NCI-H345 (cell line): ENCODE measurements around the gene RASSF10.

Experiments used
- DNase-seq: peaks from one replicate; lab custom pipeline; 2025; lab: John Stamatoyannopoulos, UW

RASSF10 gene

DNA sequence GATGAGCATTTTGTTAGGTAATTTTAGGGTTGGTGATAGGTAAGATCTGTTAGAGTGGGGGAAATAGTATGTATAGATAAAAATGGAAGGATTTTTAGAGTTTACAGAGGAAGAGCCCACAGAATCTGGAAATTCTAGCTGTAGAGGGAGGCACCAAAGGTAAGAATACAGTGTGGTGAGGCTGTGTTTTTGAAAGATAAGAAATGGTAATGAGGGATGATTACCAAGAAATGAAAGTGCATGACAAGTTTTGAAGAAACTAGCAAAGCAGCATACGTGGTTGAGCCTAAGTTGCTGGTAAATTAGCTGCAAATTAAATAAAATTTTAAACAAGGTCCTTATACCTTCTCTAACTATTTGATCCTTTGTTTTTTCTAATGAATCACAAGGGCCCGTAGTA lies 14.6 kb upstream of the RASSF10 start:
- DNase-seq, result no peak

DNA sequence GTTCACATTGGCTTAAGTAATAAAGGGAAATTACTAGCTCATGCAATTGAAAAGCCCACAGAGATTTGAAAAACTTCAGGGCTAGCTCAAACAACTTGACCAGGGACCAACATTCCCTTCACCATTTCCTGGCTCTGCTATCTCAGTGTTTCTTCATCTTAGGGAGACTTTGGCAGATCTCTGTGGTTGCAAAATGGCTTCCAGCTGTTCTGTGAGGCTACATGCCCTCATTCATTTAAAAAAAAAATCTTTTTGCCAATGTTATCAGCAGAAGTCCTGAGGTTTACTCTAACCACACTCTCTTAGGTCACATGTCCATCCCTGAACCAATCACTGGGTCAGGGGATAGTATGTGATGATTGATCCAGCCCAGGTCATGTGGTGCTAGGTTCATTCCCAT lies 13.9 kb upstream of the RASSF10 start:
- DNase-seq, result no peak

DNA sequence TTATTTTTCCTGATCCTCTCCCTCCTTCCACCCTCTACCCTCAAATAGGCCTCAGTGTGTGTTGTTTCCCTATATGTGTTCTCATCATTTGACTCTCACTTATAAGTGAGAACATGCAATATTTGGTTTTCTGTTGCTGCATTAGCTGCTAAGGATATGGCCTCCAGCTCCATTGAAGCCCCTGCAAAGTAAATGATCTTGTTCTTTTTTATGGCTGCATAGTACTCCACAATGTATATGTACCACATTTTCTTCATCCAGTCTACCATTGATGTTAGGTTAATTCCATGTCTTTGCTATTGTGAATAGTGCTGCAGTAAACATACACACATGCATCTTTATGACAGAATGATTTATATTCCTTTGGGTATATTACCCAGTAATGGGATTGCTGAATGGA lies 13.3 kb upstream of the RASSF10 start:
- no peak for DNase-seq

DNA sequence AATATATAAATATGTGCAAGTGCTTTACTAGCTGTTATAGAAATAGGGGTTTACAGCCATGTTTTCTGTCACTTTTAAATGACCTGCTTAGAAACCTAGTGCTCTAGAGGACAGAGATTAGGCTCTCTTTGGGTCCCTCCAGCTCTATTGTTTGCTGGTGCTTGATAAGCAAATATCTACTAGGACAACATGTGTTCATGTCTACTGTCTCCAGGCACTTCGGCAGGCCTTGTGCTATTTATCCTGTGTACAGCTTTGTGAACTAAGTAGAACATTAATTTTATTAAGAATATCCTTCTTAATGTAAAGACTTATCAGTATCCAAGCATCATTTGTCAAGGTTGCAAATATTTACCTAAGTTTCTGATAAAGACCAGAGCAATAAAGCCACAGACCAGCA lies 11.9 kb upstream of the RASSF10 start:
- no peak for DNase-seq

DNA sequence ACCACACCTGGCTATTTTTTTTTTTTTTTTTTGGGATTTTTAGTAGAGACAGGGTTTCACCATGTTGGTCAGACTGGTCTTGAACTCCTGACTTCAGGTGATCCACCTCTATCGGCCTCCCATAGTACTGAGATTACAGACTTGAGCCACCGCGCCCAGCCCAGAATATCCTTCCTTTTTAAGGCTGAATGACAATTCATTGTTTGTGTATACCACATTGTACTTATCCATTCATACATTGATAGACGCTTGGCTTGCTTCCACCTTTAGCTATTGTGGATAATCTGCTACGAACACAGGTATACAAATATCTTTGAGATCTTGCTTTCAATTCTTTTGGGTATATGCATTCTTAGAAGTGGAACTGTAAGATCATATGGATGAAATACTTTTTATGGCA lies 10.8 kb upstream of the RASSF10 start:
- peak; percentile 74 for DNase-seq

DNA sequence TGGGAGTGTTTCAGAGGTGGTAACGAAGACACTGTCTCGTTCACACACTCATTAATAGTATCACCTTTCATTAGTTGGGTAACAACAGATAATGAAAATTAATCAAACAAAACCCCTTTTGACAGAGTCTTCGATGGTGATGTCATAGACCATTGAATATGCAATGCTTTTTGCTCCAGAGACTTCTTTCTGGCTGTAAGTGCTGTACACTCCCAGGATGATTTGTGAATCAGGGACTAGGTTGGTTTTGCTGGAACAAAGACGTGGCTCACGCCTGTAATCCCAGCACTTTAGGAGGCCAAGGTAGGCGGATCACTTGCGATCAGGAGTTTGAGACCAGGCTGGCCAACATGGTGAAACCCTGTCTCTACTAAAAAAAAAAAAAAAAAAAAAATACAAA lies 9.5 kb upstream of the RASSF10 start:
- no peak for DNase-seq

DNA sequence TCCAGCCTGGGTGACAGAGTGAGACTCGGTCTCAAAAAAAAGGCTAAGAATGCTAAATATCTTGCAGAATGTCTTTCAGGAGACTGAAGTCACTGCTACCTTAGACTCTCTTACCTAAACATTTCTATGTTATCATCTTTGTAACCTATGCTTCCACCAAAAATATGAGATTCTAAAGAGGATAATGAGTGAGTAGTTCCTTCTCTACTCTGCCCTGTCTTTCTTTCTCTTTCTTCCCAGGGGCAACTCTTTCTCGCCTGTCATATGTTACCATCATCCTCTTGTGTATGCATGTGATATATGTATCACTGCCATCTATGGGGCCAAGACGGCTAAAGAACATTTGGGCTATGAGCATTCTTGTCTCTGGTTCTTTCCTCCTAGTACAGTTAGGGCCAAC lies 9.0 kb upstream of the RASSF10 start:
- no peak for DNase-seq

DNA sequence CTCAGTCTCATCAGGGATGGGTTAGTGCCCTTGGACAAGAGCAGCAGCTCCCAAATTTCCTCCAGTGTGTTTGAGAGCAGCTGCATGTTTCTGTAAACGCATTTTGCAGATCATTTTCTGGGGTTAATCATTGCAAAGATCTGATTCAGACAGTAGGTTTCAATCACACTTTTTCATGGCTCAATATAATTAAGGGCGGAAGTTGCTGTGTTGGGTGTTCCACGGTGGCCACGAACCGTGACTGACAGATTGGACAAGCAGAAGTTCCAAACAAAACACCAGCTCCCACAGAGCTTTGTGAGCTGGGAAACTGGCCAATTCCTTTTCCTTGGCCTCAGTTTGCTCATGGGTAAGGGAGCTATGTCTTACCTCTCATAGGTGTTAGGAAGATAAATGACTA lies 8.4 kb upstream of the RASSF10 start:
- DNase-seq, result no peak

DNA sequence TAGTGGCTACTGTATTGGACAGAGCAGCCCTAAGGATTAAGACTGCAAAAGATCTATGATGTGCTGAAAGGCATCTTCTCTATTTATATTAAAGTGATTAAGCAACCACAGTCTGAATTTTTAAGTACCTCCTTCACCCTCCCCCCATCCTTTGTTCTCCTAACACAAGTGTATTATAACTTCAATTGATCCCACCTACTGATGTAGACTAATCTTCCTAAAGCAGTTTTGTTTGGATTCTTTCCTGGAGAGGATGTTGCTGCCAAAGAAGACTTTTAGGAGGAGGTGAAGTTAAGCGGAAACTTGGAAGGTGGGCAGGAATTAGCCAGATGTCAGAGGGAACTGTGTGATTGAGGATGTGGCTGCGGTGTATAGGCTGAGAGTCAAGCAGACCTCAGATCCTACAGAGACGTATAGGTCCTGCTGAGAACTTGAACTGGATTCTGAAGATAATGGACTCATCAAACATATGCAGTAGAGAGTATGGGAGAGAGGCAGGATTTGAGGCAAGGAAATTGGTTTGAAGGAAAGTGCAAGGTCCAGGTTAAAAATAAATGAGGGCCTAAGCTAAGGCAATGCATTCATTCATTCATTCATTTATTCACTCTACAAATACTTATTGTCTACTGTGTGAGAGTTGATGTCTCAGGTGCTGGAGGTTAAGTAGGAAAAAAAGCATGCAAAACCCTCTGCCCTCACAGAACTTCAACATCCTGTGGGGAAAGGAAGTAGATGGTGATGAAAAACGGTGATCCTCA lies 5.2 kb upstream of the RASSF10 start:
- no peak for DNase-seq

DNA sequence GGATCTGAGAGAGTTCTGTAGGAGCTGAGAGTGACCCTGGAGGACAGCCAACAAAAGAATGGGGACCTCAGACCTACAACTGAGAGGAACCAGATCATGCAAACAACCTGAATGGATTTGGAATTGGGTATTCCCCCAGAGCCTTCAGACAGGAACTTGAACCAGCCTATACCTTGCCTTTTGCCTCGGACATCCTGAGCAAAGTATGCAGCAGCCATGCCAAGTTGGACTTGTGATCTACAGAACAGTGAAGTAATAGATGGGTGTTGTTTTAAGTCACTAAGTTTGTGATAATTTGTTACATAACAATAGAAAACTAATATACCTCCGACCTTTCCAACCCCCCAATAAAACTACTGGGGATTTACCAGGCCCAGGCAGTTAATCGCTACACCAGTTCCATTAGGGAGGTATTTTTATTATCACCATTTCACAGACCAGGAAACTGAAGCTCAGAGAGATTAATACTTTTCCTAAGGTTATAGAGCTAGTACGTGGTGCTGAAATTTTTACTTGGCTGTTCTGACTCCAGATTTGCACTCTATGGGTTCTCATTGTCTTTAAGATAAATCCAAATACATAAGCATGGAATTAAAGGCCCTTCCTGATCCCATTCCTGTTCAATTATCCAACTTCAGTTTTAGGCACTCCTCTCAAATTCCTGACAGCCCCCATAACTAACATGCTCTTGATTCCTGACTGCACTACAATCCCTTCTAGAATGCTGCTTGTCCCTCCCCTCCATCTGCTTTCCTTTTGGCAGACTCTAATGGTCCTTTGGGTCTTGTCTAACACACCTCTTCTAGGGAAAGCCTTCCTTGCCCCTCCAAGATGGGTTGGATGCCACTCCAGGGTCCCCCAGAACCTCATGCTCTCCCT lies 1.7 kb upstream of the RASSF10 start:
- no peak for DNase-seq

DNA sequence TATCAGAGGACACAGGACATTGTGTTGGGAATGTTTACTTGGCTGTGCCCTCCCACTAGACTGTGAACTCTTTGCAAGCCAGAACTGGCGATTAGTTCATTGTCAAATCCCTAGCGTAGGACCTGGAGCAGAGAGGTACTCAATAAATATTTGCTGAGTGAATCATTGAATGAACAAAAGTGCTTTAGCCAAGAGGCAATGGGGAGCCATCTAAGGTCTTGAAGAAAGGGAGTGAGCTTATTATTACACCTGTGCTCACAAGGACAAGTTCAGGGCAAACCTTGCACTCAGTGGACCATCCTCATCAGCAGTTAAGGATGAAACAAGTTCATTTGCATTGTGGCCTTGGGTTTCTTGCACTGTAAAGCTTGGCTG lies 1.1 kb upstream of the RASSF10 start:
- DNase-seq, result no peak

DNA sequence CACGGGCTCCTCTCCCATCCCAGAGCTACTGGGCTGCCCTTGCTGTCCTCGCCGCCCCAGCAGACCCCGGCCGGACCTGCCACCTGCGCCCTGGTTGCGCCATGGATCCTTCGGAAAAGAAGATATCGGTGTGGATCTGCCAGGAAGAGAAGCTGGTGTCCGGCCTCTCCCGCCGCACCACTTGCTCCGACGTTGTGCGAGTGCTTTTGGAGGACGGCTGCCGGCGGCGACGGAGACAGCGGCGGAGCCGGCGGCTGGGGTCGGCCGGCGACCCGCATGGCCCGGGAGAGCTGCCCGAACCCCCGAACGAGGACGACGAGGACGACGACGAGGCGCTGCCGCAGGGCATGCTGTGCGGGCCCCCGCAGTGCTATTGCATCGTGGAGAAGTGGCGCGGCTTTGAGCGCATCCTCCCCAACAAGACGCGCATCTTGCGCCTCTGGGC lies 382 bp downstream of the RASSF10 start:
- DNase-seq, result peak; percentile 56

DNA sequence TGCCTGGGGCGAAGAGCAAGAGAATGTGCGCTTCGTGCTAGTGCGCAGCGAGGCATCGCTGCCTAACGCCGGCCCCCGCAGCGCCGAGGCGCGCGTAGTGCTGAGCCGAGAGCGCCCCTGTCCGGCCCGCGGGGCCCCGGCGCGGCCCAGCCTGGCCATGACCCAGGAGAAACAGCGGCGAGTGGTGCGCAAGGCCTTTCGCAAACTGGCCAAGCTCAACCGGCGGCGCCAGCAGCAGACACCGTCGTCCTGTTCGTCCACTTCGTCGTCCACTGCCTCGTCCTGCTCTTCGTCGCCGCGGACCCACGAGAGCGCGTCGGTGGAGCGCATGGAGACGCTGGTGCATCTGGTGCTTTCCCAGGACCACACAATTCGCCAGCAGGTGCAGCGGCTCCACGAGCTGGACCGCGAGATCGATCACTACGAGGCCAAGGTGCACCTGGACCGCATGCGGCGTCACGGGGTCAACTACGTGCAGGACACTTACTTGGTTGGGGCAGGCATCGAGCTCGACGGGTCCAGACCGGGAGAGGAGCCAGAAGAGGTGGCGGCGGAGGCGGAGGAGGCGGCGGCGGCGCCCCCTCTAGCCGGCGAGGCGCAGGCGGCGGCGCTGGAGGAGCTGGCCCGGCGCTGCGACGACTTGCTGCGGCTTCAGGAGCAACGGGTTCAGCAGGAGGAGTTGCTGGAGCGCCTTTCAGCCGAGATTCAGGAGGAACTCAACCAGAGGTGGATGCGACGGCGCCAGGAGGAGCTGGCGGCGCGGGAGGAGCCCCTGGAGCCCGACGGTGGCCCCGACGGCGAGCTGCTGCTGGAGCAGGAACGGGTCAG lies 1.0 kb downstream of the RASSF10 start:
- DNase-seq, result peak; percentile 39

DNA sequence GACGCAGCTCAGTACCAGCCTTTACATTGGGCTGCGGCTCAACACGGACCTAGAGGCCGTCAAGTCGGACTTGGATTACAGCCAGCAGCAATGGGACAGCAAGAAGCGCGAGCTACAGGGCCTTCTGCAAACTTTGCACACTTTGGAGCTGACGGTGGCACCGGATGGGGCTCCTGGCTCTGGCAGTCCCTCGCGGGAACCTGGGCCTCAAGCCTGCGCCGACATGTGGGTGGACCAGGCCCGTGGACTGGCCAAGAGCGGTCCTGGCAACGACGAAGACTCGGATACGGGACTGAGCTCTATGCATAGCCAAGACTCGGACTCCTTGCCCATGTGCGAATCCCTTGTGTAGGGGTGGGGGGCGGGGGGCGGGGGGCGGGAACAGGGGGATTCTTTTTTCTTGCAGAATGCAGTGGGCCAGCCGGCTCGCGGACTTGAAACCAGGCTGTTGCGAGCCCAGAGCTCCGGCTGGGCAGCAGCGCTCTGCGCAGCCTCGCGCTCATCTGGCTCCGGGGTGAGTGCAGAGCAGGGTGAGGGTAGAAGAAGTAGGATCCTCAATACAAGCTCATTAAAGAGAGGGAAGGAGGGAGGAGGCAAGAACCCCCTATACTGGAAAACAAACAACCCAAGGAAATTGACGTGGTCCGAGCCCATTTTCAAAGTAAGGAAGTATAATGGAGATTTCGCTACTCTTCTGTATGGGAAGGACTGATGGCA lies 1.8 kb downstream of the RASSF10 start:
- no peak for DNase-seq

DNA sequence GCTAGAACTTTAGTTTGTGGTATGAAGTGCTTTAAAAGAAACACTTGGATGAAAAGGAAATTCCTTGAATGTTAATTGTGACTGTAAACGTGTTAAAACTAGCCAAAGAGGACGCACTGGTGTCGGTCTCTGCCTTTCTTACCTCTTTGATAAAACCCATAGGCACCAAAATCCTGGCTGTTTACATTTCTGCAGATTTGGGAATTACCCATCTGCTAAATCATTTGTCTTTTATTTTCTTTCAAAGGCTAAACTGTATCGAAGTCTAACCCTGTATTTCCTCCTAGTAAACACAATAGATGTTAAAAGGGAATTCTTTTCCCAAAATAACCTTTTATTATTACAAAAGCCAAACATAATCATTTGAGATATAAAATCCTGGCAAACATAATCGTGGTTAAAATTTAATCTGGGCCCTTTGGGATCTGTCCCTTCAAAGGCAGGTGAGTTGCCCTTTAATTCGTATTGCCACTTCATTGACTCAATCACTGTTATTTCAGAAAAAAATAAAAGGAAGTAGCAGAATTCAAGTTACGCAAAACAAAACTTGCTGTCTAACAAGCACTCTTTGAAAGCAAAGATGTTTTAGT lies 2.4 kb downstream of the RASSF10 start:
- DNase-seq, result no peak

DNA sequence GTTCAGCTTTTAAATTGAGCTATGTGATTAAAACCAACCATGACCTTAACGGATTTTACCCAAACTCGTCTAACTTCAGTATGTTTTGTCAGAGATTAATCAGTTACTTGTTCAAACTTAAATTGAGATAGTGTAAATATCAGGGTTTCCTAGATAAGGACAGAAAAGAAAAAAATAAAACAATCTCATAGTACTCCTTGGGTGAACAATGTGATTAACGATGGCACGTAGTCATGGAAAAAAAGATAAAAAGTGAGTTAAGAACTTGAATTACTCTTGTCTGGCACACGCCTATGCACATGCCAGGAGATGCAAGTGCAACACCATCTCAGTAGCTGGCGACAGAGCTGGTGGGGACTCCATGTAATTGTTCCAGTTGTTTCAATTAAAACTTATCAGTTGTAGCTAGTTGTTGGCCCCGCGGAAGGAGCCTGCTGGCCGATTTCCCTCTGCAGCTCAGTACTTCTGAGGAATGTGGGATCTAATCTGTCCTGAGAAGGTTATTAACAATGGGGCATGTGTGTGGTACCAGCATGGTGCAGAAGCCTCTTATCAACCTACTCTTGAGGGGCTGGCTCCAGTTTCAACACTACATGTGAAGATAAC lies 3.0 kb downstream of the RASSF10 start:
- no peak for DNase-seq

DNA sequence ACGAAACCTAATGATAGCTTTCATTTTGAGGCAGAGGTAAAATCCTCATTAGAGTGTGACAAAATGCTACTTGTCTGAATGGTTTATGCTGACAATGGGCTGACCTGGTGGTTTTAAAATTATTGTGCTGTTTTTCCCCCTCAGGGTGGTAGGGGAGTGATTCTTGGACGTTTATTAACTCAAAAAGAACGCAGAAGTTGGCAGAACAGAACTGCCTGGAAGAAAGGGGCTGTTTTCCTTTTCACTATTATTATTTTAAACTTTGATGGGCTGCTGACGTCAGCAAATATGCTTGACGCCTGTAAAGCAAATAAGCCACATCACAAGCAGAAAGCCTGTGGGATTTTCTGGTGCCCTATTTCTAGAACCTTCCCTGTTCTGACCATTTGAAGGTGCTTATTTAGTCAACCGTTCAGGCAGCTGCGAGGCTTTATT lies 4.0 kb downstream of the RASSF10 start:
- no peak for DNase-seq

DNA sequence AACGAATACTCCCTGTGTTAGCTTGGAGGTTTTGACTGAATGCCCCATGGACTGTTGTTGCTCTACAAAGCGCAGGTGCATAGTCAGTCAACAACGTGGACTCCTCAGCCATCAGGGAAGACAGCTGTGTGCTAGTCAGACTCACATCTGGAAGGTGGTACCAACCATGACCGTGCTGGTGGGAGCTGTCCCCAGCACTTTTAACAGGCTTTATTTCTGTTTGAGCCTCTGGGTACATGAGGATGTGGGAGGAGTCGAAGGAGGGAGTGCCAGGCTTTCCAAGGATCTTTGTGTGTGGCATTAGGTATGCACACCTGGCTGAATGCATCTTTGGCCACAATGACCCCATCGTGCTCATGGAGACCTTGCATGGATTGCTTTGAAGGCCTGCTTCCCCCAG lies 6.6 kb downstream of the RASSF10 start:
- no peak for DNase-seq

DNA sequence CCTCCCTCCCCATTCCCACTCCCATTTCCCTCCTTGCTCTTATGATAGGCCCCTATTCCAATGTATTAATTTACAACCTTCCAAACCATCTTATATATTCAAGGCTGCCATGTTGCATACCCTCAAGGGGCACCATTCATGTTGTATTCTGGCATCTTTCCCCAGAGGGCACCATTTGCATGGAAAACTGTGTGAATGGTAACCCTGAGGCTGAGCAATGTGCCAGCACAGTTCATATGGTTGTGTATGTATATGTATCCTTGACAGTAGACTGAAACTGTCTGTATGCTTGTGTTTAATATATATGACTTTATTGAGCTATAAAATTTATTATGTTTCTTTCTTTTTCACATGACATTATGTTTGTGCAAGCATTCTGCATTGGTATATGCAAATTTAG lies 7.3 kb downstream of the RASSF10 start:
- peak; percentile 43 for DNase-seq

DNA sequence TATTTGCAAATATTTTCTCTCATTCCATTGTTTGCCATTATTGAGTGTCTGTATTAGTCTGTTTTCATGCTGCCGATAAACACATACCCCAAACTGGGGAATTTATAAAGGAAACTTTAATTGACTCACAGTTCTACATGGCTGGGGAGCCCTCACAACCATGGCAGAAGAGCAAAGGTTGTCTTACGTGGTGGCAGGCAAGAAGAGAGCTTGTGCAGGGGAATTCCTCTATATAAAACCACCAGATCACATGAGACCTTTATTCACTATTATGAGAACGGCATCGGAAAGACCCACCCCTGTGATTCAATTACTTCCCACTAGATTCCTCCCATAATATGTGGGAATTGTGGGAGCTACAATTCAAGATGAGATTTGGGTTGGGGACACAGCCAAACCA lies 10.2 kb downstream of the RASSF10 start:
- DNase-seq, result no peak

DNA sequence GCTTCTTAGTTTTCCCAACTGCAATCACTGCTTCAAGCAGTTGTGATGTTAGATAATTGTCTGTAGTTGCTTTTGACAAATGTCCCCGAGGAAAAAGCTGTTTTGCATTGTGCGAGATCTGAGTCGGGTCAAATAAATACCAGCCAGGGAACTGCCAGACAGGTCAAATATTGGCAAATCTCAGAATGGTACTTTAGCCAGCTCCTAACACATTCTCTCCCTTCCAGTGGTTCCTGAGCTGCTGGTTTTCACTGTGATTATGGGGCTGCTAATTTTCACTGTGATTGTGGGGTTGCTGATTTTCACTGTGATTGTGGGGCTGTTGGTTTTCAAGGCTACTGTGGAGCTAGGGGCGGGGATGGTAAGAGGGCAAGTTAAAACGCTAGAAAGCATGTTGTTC lies 14.3 kb downstream of the RASSF10 start:
- DNase-seq, result no peak
